ENCODE data around the gene FGF18. TPM values are rescaled to one million over a fixed set of nuclear protein-coding genes. Genes with fewer than 3 reads are reported as not detected.

FGF18 gene
- total RNA-seq, 1 experiment from 2014 or later, result 0.94 TPM

DNA sequence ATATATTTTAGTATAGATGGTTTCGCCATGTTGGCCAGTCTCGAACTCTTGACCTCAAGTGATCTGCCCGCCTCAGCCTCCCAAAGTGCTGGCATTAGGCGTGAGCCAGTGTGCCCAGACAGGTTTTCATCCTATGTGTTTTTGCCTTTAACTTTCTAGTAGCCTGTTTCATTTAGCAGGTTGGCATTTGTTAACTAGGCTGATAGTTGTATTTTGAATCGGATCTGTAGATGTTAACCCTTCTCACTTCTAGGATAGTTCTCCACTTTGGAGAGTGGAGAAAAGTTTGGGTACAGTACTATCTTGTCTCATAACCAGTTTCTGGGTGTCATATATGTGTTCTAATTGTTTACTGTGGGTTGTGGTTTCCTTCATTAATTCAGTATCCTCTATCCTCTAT, 7.3 kb upstream of the FGF18 start:
- H3K27me3 Mint-ChIP-seq (ENCODE audit: low read depth), result no peaks in the 10 kb centered on the region; the same call in 1 of the 2 replicates
- H3K4me1 ChIP-seq (ENCODE audit: insufficient read depth, low read length), result no peaks in the 10 kb centered on the region
- H3K36me3 Mint-ChIP-seq (ENCODE audit: insufficient read depth in 1 of 3, low read depth in 3 of 3), result peaks cover 42 to 68% (median 60%) of the 10 kb centered on the region in 3 experiments
- H2BK5ac ChIP-seq (ENCODE audit: insufficient read length, low read length), result no peak overlapping the region
- no peak overlapping the region for H2BK15ac ChIP-seq (ENCODE audit: low read depth, low read length)
- H3K9me3 Mint-ChIP-seq, result no peaks in the 10 kb centered on the region
- no peak for DNase-seq
- no peaks in the 10 kb centered on the region for H4K20me1 ChIP-seq (ENCODE audit: control insufficient read depth, insufficient read depth, insufficient read length)
- no peak overlapping the region for H2AK5ac ChIP-seq (ENCODE audit: insufficient read length, low read length)
- H4K8ac ChIP-seq (replicated peaks; ENCODE audit: insufficient read length, low read depth, low read length), result no peak overlapping the region
- H3T11ph ChIP-seq (ENCODE audit: low read length), result no peak overlapping the region
- no peaks in the 10 kb centered on the region for H3K4me1 Mint-ChIP-seq
- no peak for TF ChIP-seq CTCF (conservative IDR thresholded peaks at IDR 0.05)
- H2AFZ ChIP-seq (ENCODE audit: low read length), result no peak overlapping the region
- H3K79me2 ChIP-seq (ENCODE audit: insufficient read depth, low read length), result peaks cover 3% of the 10 kb centered on the region; the same call in 1 of the 2 replicates
- H3K27ac Mint-ChIP-seq, result peak overlapping the region in 2 of 3 experiments; percentile 10 to 53; a peak in 2 of 7 replicates
- no peak overlapping the region for H2BK12ac ChIP-seq (ENCODE audit: insufficient read length, low read depth, low read length)
- H3K23ac ChIP-seq (ENCODE audit: insufficient read length, low read depth, low read length), result no peak overlapping the region
- H3K79me1 ChIP-seq (ENCODE audit: insufficient read depth, low read depth, low read length, poor library complexity, severe bottlenecking), result peaks cover 3% of the 10 kb centered on the region
- no peak overlapping the region for H3K4me2 ChIP-seq (ENCODE audit: insufficient read depth, insufficient read length, low read length)
- H3K23me2 ChIP-seq (ENCODE audit: insufficient read length, low read depth, low read length, poor library complexity, severe bottlenecking), result no peaks in the 10 kb centered on the region
- no peak overlapping the region for H3K4ac ChIP-seq (ENCODE audit: low read depth, low read length)
- no peak overlapping the region for H3K4me3 Mint-ChIP-seq
- H3K27ac ChIP-seq (ENCODE audit: insufficient read length, low read depth, low read length), result no peak overlapping the region
- H4K5ac ChIP-seq (ENCODE audit: insufficient read length, low read depth, low read length), result no peak overlapping the region
- no peak overlapping the region for H2BK120ac ChIP-seq (ENCODE audit: low read depth, low read length, poor library complexity, severe bottlenecking)
- no peak overlapping the region for H3K9ac ChIP-seq (ENCODE audit: extremely low read depth, insufficient read length, low read length)
- H2BK20ac ChIP-seq (ENCODE audit: low read depth, low read length, poor library complexity, severe bottlenecking), result no peak overlapping the region
- no peaks in the 10 kb centered on the region for H3K9me3 ChIP-seq (ENCODE audit: control insufficient read depth, low read depth, low read length)
- H3K14ac ChIP-seq (ENCODE audit: insufficient read depth, low read length), result no peak overlapping the region
- H3K18ac ChIP-seq (ENCODE audit: insufficient read length, low read depth, low read length), result no peak overlapping the region
- H3K56ac ChIP-seq (ENCODE audit: insufficient read length, low read depth, low read length), result no peak overlapping the region
- no peaks in the 10 kb centered on the region for H3K27me3 ChIP-seq (ENCODE audit: insufficient read depth, low read length)
- no peak overlapping the region for H4K91ac ChIP-seq (ENCODE audit: insufficient read length, low read depth, low read length)
- WGBS (ENCODE audit: extremely low coverage, insufficient read length, low lambda C conversion rate), result no CpG with 5 or more reads among the region's 5 CpGs
